ENCODE data around the gene CD160. TPM values are rescaled to one million over a fixed set of nuclear protein-coding genes. Genes with fewer than 3 reads are reported as not detected.
"Not testable (repeated sequence)": the region's sequence is repeated elsewhere in the genome, so short reads cannot be mapped to it uniquely, and the experiment has no call there.

The CD160 gene
- total RNA-seq, 1 experiment from 2014 or later = not detected

DNA sequence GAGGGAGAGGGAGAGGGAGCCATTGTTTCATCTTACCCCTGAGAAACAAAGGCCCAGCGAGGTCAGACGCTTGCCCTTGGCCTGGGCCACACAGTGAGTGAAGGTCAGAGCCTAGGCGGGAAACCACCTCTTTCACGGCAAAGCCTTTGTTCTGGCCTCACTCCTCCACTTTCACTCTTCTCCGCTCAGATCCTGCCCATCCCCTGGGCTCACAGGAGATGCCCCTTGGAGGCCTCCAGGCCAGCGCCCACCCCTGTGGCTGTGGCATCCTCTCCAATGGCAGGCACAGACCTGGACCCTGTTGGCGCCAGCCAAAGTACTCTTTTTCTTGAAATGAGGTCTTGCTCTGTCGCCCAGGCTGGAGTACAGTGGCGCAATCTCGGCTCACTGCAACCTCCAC, 48.7 kb downstream of the CD160 start:
- H3K27ac Mint-ChIP-seq (ENCODE audit: low read depth, unreplicated experiment); H3K9me3 Mint-ChIP-seq (ENCODE audit: unreplicated experiment); H3K4me1 Mint-ChIP-seq (ENCODE audit: insufficient read depth, unreplicated experiment); H3K27me3 Mint-ChIP-seq (ENCODE audit: insufficient read depth, unreplicated experiment); intact Hi-C loops (cut with micrococcal nuclease); DNase-seq (ENCODE audit: unreplicated experiment); H3K4me3 Mint-ChIP-seq (ENCODE audit: unreplicated experiment); BruUV-seq (replicated peaks): not testable (repeated sequence)
- ChIA-PET POLR2A (interaction anchor here (1.3 kb wide), 1 partner anchor 8 kb away, joined by 3 read pairs; no protein-coding TSS in a partner anchor), CTCF (interaction anchor here (0.7 to 1.2 kb wide), 2 partner anchors 60 to 124 kb away, joined by 3 read pairs; no protein-coding TSS in a partner anchor)
- peaks cover 42% of the 10 kb centered on the region for H3K36me3 Mint-ChIP-seq (ENCODE audit: insufficient read depth, unreplicated experiment)

DNA sequence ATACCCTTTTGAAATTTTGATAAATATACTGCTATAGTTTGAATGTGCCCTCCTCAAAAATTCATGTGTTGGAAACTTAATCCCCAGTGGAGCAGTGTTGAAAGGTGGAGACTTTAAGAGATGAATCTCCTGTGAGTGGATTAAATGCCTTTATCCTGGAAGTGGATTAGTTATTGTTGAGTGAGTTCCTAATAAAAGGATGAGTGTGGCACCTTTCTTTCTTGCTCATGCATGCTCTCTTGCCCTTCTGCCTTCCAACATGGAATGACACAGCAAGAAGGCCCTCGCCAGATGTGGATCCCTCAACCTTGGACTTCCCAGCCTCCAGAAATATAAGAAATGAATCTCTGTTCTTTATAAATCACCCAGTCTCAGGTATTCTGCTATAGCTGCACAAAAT, 51.8 kb downstream of the CD160 start:
- no peaks in the 10 kb centered on the region for H3K9me3 Mint-ChIP-seq (ENCODE audit: unreplicated experiment)

DNA sequence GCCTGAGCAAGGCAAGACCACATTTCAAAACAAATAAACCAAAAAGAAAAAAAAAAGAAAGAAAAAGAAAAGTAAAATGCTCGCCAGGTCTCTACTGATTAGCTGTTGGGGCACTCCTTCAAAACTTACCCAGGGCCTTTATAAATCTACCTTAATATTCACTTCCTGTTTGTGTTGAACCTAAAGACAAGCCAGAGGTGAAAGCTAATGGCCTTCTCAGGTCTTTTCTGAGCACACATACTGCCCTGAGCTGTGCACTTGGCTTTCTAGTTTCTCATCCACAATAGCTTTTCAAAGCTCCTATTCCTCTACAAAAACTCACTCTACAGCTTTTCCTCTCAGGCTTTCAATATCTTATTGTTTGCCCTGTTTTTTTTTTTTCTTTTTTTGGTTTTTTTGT, 54.1 kb downstream of the CD160 start:
- no peaks in the 10 kb centered on the region for H3K4me1 Mint-ChIP-seq (ENCODE audit: insufficient read depth, unreplicated experiment)
- TF ChIP-seq, protein P1, sequence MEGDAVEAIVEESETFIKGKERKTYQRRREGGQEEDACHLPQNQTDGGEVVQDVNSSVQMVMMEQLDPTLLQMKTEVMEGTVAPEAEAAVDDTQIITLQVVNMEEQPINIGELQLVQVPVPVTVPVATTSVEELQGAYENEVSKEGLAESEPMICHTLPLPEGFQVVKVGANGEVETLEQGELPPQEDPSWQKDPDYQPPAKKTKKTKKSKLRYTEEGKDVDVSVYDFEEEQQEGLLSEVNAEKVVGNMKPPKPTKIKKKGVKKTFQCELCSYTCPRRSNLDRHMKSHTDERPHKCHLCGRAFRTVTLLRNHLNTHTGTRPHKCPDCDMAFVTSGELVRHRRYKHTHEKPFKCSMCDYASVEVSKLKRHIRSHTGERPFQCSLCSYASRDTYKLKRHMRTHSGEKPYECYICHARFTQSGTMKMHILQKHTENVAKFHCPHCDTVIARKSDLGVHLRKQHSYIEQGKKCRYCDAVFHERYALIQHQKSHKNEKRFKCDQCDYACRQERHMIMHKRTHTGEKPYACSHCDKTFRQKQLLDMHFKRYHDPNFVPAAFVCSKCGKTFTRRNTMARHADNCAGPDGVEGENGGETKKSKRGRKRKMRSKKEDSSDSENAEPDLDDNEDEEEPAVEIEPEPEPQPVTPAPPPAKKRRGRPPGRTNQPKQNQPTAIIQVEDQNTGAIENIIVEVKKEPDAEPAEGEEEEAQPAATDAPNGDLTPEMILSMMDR (IDR thresholded peaks at IDR 0.05; ENCODE audit: unreplicated experiment) = no peak
- DNase-seq (ENCODE audit: unreplicated experiment) = no peak
- POLR2A ChIA-PET = interaction anchor here (0.6 to 3.5 kb wide), 5 partner anchors 8 to 51 kb away, joined by 3 to 17 read pairs (median 3); partner anchors contain the start of genes POLR3C and RNF115
- H3K4me3 Mint-ChIP-seq (ENCODE audit: unreplicated experiment) = no peak overlapping the region
- H3K36me3 Mint-ChIP-seq (ENCODE audit: insufficient read depth, unreplicated experiment) = peaks cover 53% of the 10 kb centered on the region
- CTCF ChIA-PET = interaction anchor here (0.7 to 1.4 kb wide), 6 partner anchors 9 to 159 kb away, joined by 3 to 5 read pairs (median 4); partner anchors contain the start of gene NUDT17
- no peaks in the 10 kb centered on the region for H3K9me3 Mint-ChIP-seq (ENCODE audit: unreplicated experiment)
- BruUV-seq (replicated peaks) = no TSS peak
- H3K27me3 Mint-ChIP-seq (ENCODE audit: insufficient read depth, unreplicated experiment) = no peaks in the 10 kb centered on the region
- no peak overlapping the region for H3K27ac Mint-ChIP-seq (ENCODE audit: low read depth, unreplicated experiment)
- intact Hi-C loops (cut with micrococcal nuclease) = no loop called here

More for the DNA sequence above, 51.8 kb downstream of the CD160 start:
- DNase-seq (ENCODE audit: unreplicated experiment) = no peak
- no peak overlapping the region for H3K27ac Mint-ChIP-seq (ENCODE audit: low read depth, unreplicated experiment)
- peaks cover 45% of the 10 kb centered on the region for H3K36me3 Mint-ChIP-seq (ENCODE audit: insufficient read depth, unreplicated experiment)
- ChIA-PET CTCF (no interaction called here), POLR2A (interaction anchor here (3.5 kb wide), 1 partner anchor 10 kb away, joined by 17 read pairs; no protein-coding TSS in a partner anchor)
- H3K4me3 Mint-ChIP-seq (ENCODE audit: unreplicated experiment) = no peak overlapping the region
- no TSS peak for BruUV-seq (replicated peaks)
- TF ChIP-seq, protein P1 (IDR thresholded peaks at IDR 0.05; ENCODE audit: unreplicated experiment) = no peak
- H3K4me1 Mint-ChIP-seq (ENCODE audit: insufficient read depth, unreplicated experiment) = no peaks in the 10 kb centered on the region
- H3K27me3 Mint-ChIP-seq (ENCODE audit: insufficient read depth, unreplicated experiment) = no peaks in the 10 kb centered on the region
- intact Hi-C loops (cut with micrococcal nuclease) = no loop called here

DNA sequence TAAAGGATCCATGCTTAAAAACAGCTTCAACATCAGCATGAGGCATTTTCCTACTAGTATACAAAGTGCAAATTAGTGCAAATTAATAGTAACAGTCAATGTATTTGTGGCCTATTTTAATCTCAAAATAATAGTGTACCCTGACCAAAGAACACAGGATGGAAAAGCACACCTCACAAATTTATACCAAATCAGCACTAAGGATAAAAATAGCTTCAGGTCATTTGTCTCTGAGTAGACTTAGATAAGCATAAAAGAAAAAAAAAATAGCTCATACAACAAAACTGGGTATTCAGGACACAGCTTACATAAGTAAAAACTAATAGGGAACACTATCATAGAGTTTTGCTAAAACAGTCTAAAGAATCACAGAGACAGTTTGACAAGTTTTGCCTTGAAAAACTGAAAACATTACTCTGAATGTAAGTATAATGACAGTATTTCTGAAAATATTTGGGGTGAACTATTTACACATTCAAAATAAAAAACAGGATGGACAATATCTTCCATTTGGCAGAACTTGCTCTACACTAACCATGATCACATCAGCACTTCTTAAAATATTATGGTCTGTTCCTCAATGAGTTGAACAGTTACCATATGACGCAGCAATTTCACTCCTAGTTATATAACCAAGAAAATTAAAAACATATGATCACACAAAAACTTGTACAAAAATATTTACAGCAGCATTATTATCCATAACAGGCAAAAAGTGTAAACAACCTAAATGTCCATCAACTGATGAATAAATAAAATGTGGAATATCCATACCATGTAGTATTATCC, 58.3 kb downstream of the CD160 start:
- no peak for DNase-seq (ENCODE audit: unreplicated experiment)
- no peaks in the 10 kb centered on the region for H3K9me3 Mint-ChIP-seq (ENCODE audit: unreplicated experiment)
- TF ChIP-seq, protein P1 (IDR thresholded peaks at IDR 0.05; ENCODE audit: unreplicated experiment) = no peak
- no peak overlapping the region for H3K27ac Mint-ChIP-seq (ENCODE audit: low read depth, unreplicated experiment)
- peaks cover 20% of the 10 kb centered on the region for H3K4me1 Mint-ChIP-seq (ENCODE audit: insufficient read depth, unreplicated experiment)
- no TSS peak for BruUV-seq (replicated peaks)
- no peaks in the 10 kb centered on the region for H3K27me3 Mint-ChIP-seq (ENCODE audit: insufficient read depth, unreplicated experiment)
- POLR2A ChIA-PET = interaction anchor here (0.8 to 1.9 kb wide), 2 partner anchors 21 to 47 kb away, joined by 3 to 9 read pairs; partner anchors contain the start of genes POLR3C and RNF115
- H3K4me3 Mint-ChIP-seq (ENCODE audit: unreplicated experiment) = no peak overlapping the region
- intact Hi-C loops (cut with micrococcal nuclease) = no loop called here
- CTCF ChIA-PET = interaction anchor here (0.6 to 0.7 kb wide), 2 partner anchors 18 to 61 kb away, joined by 3 to 4 read pairs; no protein-coding TSS in a partner anchor
- peaks cover 43% of the 10 kb centered on the region for H3K36me3 Mint-ChIP-seq (ENCODE audit: insufficient read depth, unreplicated experiment)

Data from MCF 10A (cell line).